Aorta (tissue), 5 donors: ENCODE measurements around the gene RELL2. TPM values are rescaled to one million over a fixed set of nuclear protein-coding genes. Genes with fewer than 3 reads are reported as not detected.

Source experiments
- ATAC-seq: fragments of 200-7000 bp; cut with Tn5 transposase; one replicate; pipeline ENCODE4 v1.9.1; 2022; ENCODE audit warnings: moderate library complexity; ENCODE audit not compliant: low FRiP score
- DNase-seq, 2 donors: peaks; one replicate each; pipeline ENCODE4 v3.0.0-alpha.2; 2020
- H3K27ac ChIP-seq, 2 donors: one replicate each; pipeline ENCODE4 v1.5.1; 2013; ENCODE audit warnings: low read length in 2 of 2, mild to moderate bottlenecking in 2 of 2, moderate library complexity in 2 of 2, control low read depth in 1 of 2, inconsistent platforms in 1 of 2, low read depth in 1 of 2
- H3K27me3 ChIP-seq, 2 donors: one replicate each; pipeline ENCODE4 v1.6.1; 2013; ENCODE audit warnings: control low read depth in 1 of 2, low read length in 1 of 2, mild to moderate bottlenecking in 1 of 2, moderate library complexity in 1 of 2; ENCODE audit not compliant: insufficient read depth in 2 of 2, control insufficient read depth in 1 of 2
- H3K36me3 ChIP-seq, 2 donors: one replicate each; pipeline ENCODE4 v1.6.1; 2013; ENCODE audit warnings: control low read depth in 1 of 2, low read length in 1 of 2, mild to moderate bottlenecking in 1 of 2; ENCODE audit not compliant: insufficient read depth in 2 of 2, control insufficient read depth in 1 of 2
- H3K4me1 ChIP-seq, 2 donors: one replicate each; pipeline ENCODE4 v1.6.1; 2013; ENCODE audit warnings: low read length in 2 of 2, control low read depth in 1 of 2, mild to moderate bottlenecking in 1 of 2, moderate library complexity in 1 of 2; ENCODE audit not compliant: insufficient read depth in 2 of 2, control insufficient read depth in 1 of 2
- H3K4me3 ChIP-seq, 2 donors: one replicate each; pipeline ENCODE4 v1.5.1; 2013; ENCODE audit warnings: low read length in 2 of 2, control low read depth in 1 of 2, mild to moderate bottlenecking in 1 of 2
- H3K9me3 ChIP-seq: one replicate; pipeline ENCODE4 v1.6.1; 2013; ENCODE audit warnings: mild to moderate bottlenecking, low read length; ENCODE audit not compliant: control insufficient read depth
- WGBS, 2 donors: extraction: QIAGEN DNeasy Blood & Tissue Kit; methylation state at CpG; one replicate each; pipeline ENCODE4 v1.1.7; 2013; 5-methylcytosine and 5-hydroxymethylcytosine counted together
- intact Hi-C, 2 donors: fragments of 100-400 bp; cut with DNase I; formaldehyde crosslinking; loops; one replicate each; pipeline versions ENCODE4 v1.14.2 to v1.15.0; 2022
- polyA plus RNA-seq, 2 donors: library from polyadenylated mRNA; stranded (reverse); fragments of 200-250 nt; gene quantifications; one replicate each; pipeline ENCODE4 v1.2.3, GENCODE V29; 2013
- total RNA-seq, 2 donors: library from RNA; stranded (reverse); fragmentation: NEBNext Ultra II Directional; extraction: Animal tissue kit (Norgen Biotek cat#: 25700); gene quantifications; one replicate each; pipeline ENCODE4 v1.2.1, GENCODE V29; 2021
- donor health status: healthy with polysubstance abuse.
- donor health status: Bipolar disorder and iron deficiency.
- donor health status: DM: no; HTN: no; CAD: no.
- donor health status: DM: no; HTN: no; CAD: no.
- donor health status: DM: yes; HTN: yes; CAD: no.

The RELL2 gene
- total and polyA plus RNA-seq, 4 donors = 0.63 to 2.9 (median 1.7) TPM

- ATAC-seq = no peak
- Histone ChIP-seq H3K9me3 (no peaks in the 10 kb centered on the region), H3K27me3 (no peaks in the 10 kb centered on the region), H3K4me3 (no peak overlapping the region), H3K36me3 (no peaks in the 10 kb centered on the region), H3K4me1 (no peaks in the 10 kb centered on the region), H3K27ac (no peak overlapping the region)
- DNase-seq = no peak
- intact Hi-C loops = no loop called here
- WGBS, 2 donors = 89 to 95% methylated on average over 2 of the region's 2 CpGs
Measured at GRCh38 chr5:141638771-141639170, 2.0 kb downstream of the RELL2 start.

- WGBS, 2 donors = 88% methylated on average over 12 of the region's 12 CpGs
- Histone ChIP-seq H3K27ac (no peak overlapping the region), H3K4me1 (no peaks in the 10 kb centered on the region), H3K27me3 (no peaks in the 10 kb centered on the region), H3K9me3 (no peaks in the 10 kb centered on the region), H3K4me3 (no peak overlapping the region), H3K36me3 (peaks cover 0 to 6% of the 10 kb centered on the region in 2 donors)
- DNase-seq (no peak), ATAC-seq (no peak)
- intact Hi-C loops = no loop called here
Measured at GRCh38 chr5:141639357-141640050, 2.7 kb downstream of the RELL2 start.

DNA sequence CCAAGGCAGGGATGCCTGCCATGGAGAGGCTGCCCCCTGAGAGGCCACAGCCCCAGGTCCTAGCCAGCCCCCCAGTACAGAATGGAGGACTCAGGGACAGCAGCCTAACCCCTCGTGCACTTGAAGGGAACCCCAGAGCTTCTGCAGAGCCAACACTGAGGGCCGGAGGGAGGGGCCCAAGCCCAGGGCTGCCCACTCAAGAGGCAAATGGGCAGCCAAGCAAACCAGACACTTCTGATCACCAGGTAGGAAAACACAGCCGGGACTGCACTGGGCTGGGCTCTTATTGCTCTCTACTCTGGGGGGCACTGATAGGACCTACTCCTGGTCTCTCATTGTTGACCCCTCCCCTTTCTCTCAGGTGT is 3.2 kb downstream of the RELL2 start:
- no peak overlapping the region for H3K27ac ChIP-seq
- DNase-seq (no peak), ATAC-seq (no peak)
- intact Hi-C loops = no loop called here
- no peak overlapping the region for H3K4me3 ChIP-seq
- H3K36me3 ChIP-seq = peaks cover 0 to 6% of the 10 kb centered on the region in 2 donors
- no peaks in the 10 kb centered on the region for H3K4me1 ChIP-seq
- no peaks in the 10 kb centered on the region for H3K9me3 ChIP-seq
- no peaks in the 10 kb centered on the region for H3K27me3 ChIP-seq
- 82 to 84% methylated on average over 3 of the region's 3 CpGs for WGBS, 2 donors

GRCh38 chr5:141640698-141641097 is 3.9 kb downstream of the RELL2 start:
- H3K36me3 ChIP-seq = peaks cover 0 to 6% of the 10 kb centered on the region in 2 donors
- 80 to 83% methylated on average over 8 to 9 of the region's 9 CpGs for WGBS, 2 donors
- DNase-seq = no peak
- H3K27me3 ChIP-seq = no peaks in the 10 kb centered on the region
- H3K4me3 ChIP-seq = no peak overlapping the region
- no peaks in the 10 kb centered on the region for H3K4me1 ChIP-seq
- H3K27ac ChIP-seq = no peak overlapping the region
- no peaks in the 10 kb centered on the region for H3K9me3 ChIP-seq
- ATAC-seq = no peak
- intact Hi-C loops = no loop called here

DNA sequence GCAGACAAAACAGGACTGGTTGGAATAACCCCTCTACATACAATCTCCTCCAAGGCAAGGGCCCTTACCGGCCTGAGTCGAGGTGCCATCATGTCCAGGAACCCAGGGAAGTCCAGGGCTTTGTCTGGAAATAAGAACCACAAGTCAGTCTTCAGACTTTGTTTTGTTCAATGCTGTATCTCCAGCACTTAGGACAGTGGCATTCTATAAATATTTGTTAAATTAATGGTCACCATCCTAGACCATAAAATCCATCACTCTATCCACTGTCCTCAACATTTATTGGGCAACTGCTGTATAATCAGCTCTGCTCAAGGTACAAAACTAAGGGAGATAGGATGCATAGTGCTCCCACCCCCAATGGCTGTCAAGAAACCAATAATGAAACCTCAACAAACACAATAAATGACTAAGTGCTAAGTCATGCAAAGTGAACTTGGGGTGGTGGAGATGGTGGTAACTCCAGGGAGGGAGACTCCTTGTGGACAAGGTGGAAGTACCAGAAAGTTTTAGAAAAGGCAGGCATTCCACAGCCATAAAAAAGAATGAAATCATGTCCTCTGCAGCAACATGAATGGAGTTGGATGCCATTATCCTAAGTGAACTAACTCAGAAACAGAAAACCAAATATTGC is 5.0 kb downstream of the RELL2 start:
- H3K27me3 ChIP-seq = no peaks in the 10 kb centered on the region
- no peak overlapping the region for H3K27ac ChIP-seq
- H3K9me3 ChIP-seq = no peaks in the 10 kb centered on the region
- ATAC-seq (no peak), DNase-seq (no peak)
- H3K36me3 ChIP-seq = peaks cover 0 to 6% of the 10 kb centered on the region in 2 donors
- no peaks in the 10 kb centered on the region for H3K4me1 ChIP-seq
- 83 to 94% methylated on average over 2 of the region's 2 CpGs for WGBS, 2 donors
- H3K4me3 ChIP-seq = no peak overlapping the region
- intact Hi-C loops = no loop called here

DNA sequence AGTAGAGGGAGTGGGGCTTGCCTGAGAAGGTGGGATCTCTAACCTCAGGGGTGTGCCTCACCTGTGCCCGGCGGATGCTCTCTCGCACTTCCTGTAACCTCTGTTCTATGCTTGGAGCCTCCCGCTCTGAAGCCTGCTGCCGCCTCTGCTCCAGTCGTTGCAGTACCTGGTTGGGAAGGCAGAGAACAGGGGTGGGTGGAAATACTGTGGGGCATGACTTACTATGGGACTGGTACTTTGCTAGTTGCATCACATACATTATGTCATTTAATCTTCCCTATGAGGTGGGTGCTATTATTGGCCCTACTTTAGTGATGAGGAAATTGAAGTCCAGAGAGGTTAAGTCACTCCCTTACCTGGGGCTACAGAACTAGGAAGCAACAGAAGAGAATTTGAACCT is 9.2 kb downstream of the RELL2 start:
- no peak overlapping the region for H3K4me3 ChIP-seq
- peaks cover 0 to 11% of the 10 kb centered on the region in 2 donors for H3K36me3 ChIP-seq
- H3K27ac ChIP-seq = no peak overlapping the region
- H3K4me1 ChIP-seq = no peaks in the 10 kb centered on the region
- no peak for ATAC-seq
- no peak for DNase-seq
- intact Hi-C loops = no loop called here
- no peaks in the 10 kb centered on the region for H3K27me3 ChIP-seq
- 93 to 97% methylated on average over 6 of the region's 6 CpGs for WGBS, 2 donors
- no peaks in the 10 kb centered on the region for H3K9me3 ChIP-seq

DNA sequence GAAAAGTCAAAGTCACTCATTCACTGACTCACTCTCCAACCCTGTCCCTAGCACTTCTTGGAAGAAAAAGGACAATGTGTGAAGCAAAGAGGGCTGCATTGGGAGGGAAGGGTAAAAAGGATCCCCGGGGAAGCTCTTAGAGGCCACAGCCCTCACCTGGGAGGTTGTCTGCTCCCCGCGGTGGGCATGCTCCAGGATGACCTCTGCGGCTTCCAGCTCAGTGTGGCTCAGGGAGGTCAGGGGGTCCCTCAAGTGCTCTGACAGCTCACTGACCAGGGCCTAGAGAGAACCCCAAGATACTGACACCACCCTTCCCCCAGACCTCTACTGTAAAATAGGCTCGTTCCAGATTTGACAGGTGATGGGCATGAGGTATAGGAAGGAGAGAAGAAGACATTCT is 10.4 kb downstream of the RELL2 start:
- Histone ChIP-seq H3K27me3 (no peaks in the 10 kb centered on the region), H3K4me3 (no peak overlapping the region), H3K36me3 (peaks cover 0 to 11% of the 10 kb centered on the region in 2 donors), H3K27ac (no peak overlapping the region), H3K4me1 (no peaks in the 10 kb centered on the region), H3K9me3 (no peaks in the 10 kb centered on the region)
- DNase-seq = no peak
- WGBS, 2 donors = 92 to 94% methylated on average over 5 of the region's 5 CpGs
- intact Hi-C loops = no loop called here
- no peak for ATAC-seq

- ATAC-seq = no peak
- no peak for DNase-seq
- Histone ChIP-seq H3K36me3 (peaks cover 0 to 11% of the 10 kb centered on the region in 2 donors), H3K4me3 (no peak overlapping the region), H3K9me3 (no peaks in the 10 kb centered on the region), H3K27ac (no peak overlapping the region), H3K4me1 (no peaks in the 10 kb centered on the region), H3K27me3 (no peaks in the 10 kb centered on the region)
- WGBS, 2 donors = 83 to 91% methylated on average over 3 of the region's 3 CpGs
- intact Hi-C loops = no loop called here
Measured at GRCh38 chr5:141647851-141648250, 11.1 kb downstream of the RELL2 start.

- Histone ChIP-seq H3K27me3 (no peaks in the 10 kb centered on the region), H3K4me3 (no peak overlapping the region), H3K27ac (no peak overlapping the region), H3K9me3 (no peaks in the 10 kb centered on the region), H3K4me1 (no peaks in the 10 kb centered on the region), H3K36me3 (peaks cover 0 to 7% of the 10 kb centered on the region in 2 donors)
- intact Hi-C loops = no loop called here
- no peak for DNase-seq
- WGBS, 2 donors = 87 to 91% methylated on average over 17 of the region's 17 CpGs
- no peak for ATAC-seq
Measured at GRCh38 chr5:141649056-141649688, 12.4 kb downstream of the RELL2 start.
